WTC11 (cell line): Measurements from ENCODE around the gene ZBTB20.

Experiments used
- ESRRA ChIP-seq: sonication (generic); formaldehyde crosslinking; IDR thresholded peaks from 2 replicates; pipeline ENCODE4 v1.8.1; 2022; ENCODE audit warnings: mild to moderate bottlenecking, missing genetic modification reagents, borderline replicate concordance
- ETV6 ChIP-seq: sonication (generic); formaldehyde crosslinking; IDR thresholded peaks from 2 replicates; pipeline ENCODE4 v1.8.1; 2022; ENCODE audit warnings: mild to moderate bottlenecking, missing genetic modification reagents
- FOXK1 ChIP-seq: sonication (generic); formaldehyde crosslinking; IDR thresholded peaks from 2 replicates; pipeline ENCODE4 v1.8.0; 2022; ENCODE audit warnings: mild to moderate bottlenecking, moderate library complexity, missing genetic modification reagents
- GRHL2 ChIP-seq: fragments of 250-450 bp; sonication (Bioruptor Pico); IDR thresholded peaks from 2 replicates; pipeline ENCODE4 v1.8.0; 2022; ENCODE audit warnings: mild to moderate bottlenecking, moderate library complexity; ENCODE audit not compliant: insufficient replicate concordance, severe bottlenecking
- NR1H2 ChIP-seq: sonication (generic); formaldehyde crosslinking; IDR thresholded peaks from 2 replicates; pipeline ENCODE4 v1.9.0; 2021; ENCODE audit warnings: mild to moderate bottlenecking, moderate library complexity, missing genetic modification reagents
- NR3C1 ChIP-seq: sonication (generic); formaldehyde crosslinking; conservative IDR thresholded peaks from 2 replicates; pipeline ENCODE4 v1.8.1; 2023; ENCODE audit warnings: low read depth, mild to moderate bottlenecking, missing genetic modification reagents
- TF ChIP-seq, protein P1 (sequence below): fragments of 200-600 bp; IDR thresholded peaks from 2 replicates; pipeline ENCODE4 v1.8.0; 2022; ENCODE audit warnings: antibody characterized with exemption
- TF ChIP-seq, protein P2 (sequence below): sonication (generic); formaldehyde crosslinking; IDR thresholded peaks from 2 replicates; pipeline ENCODE4 v1.8.1; 2023; ENCODE audit warnings: mild to moderate bottlenecking, moderate library complexity, missing genetic modification reagents
- TF ChIP-seq, protein P3 (sequence below): sonication (generic); formaldehyde crosslinking; IDR thresholded peaks from 2 replicates; pipeline ENCODE4 v1.8.1; 2023; ENCODE audit warnings: mild to moderate bottlenecking, missing genetic modification reagents, moderate library complexity
- TF ChIP-seq, protein P4 (sequence below): sonication (generic); formaldehyde crosslinking; IDR thresholded peaks from 2 replicates; pipeline ENCODE4 v1.8.0; 2023; ENCODE audit warnings: mild to moderate bottlenecking, missing genetic modification reagents

DNA sequence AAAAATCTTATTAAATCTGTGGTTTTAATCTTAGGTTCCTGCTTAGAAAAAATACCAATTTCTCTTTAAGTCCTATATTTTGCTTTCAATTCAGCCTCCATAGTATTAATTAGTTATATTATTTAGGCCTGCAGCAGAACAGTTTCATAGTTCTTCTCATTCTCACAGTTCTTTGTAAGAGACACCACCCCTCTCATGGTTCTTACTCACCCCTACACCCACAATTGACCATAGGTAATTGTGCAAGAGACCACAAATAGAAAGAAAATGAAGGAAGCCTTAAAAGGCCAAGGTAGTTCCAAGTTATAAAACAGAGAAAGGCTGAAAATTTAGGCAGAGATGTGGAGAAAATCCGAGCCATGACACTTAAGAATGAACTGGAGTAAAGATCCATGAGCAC lies 438.0 kb downstream of the ZBTB20 start:
- TF ChIP-seq GRHL2 (CRISPR knock-in tag) (no peak), NR3C1 (CRISPR knock-in tag) (no peak), NR1H2 (no peak), FOXK1 (no peak), ESRRA (CRISPR knock-in tag) (no peak), ETV6 (no peak)
- TF ChIP-seq, protein P1, sequence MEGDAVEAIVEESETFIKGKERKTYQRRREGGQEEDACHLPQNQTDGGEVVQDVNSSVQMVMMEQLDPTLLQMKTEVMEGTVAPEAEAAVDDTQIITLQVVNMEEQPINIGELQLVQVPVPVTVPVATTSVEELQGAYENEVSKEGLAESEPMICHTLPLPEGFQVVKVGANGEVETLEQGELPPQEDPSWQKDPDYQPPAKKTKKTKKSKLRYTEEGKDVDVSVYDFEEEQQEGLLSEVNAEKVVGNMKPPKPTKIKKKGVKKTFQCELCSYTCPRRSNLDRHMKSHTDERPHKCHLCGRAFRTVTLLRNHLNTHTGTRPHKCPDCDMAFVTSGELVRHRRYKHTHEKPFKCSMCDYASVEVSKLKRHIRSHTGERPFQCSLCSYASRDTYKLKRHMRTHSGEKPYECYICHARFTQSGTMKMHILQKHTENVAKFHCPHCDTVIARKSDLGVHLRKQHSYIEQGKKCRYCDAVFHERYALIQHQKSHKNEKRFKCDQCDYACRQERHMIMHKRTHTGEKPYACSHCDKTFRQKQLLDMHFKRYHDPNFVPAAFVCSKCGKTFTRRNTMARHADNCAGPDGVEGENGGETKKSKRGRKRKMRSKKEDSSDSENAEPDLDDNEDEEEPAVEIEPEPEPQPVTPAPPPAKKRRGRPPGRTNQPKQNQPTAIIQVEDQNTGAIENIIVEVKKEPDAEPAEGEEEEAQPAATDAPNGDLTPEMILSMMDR, result no peak
- TF ChIP-seq, protein P2, sequence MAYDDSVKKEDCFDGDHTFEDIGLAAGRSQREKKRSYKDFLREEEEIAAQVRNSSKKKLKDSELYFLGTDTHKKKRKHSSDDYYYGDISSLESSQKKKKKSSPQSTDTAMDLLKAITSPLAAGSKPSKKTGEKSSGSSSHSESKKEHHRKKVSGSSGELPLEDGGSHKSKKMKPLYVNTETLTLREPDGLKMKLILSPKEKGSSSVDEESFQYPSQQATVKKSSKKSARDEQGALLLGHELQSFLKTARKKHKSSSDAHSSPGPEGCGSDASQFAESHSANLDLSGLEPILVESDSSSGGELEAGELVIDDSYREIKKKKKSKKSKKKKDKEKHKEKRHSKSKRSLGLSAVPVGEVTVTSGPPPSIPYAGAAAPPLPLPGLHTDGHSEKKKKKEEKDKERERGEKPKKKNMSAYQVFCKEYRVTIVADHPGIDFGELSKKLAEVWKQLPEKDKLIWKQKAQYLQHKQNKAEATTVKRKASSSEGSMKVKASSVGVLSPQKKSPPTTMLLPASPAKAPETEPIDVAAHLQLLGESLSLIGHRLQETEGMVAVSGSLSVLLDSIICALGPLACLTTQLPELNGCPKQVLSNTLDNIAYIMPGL (CRISPR knock-in tag), result no peak
- TF ChIP-seq, protein P3, sequence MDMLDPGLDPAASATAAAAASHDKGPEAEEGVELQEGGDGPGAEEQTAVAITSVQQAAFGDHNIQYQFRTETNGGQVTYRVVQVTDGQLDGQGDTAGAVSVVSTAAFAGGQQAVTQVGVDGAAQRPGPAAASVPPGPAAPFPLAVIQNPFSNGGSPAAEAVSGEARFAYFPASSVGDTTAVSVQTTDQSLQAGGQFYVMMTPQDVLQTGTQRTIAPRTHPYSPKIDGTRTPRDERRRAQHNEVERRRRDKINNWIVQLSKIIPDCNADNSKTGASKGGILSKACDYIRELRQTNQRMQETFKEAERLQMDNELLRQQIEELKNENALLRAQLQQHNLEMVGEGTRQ (CRISPR knock-in tag), result no peak
- TF ChIP-seq, protein P4, sequence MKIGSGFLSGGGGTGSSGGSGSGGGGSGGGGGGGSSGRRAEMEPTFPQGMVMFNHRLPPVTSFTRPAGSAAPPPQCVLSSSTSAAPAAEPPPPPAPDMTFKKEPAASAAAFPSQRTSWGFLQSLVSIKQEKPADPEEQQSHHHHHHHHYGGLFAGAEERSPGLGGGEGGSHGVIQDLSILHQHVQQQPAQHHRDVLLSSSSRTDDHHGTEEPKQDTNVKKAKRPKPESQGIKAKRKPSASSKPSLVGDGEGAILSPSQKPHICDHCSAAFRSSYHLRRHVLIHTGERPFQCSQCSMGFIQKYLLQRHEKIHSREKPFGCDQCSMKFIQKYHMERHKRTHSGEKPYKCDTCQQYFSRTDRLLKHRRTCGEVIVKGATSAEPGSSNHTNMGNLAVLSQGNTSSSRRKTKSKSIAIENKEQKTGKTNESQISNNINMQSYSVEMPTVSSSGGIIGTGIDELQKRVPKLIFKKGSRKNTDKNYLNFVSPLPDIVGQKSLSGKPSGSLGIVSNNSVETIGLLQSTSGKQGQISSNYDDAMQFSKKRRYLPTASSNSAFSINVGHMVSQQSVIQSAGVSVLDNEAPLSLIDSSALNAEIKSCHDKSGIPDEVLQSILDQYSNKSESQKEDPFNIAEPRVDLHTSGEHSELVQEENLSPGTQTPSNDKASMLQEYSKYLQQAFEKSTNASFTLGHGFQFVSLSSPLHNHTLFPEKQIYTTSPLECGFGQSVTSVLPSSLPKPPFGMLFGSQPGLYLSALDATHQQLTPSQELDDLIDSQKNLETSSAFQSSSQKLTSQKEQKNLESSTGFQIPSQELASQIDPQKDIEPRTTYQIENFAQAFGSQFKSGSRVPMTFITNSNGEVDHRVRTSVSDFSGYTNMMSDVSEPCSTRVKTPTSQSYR (CRISPR knock-in tag), result no peak
